Fibroblast of skin of left quadriceps (primary cell): Measurements from ENCODE around the gene SFXN3.
A peak's percentile ranks its signal among the peaks of the same experiment; 100 is the strongest.

Experiments
- DNase-seq, 2 experiments: peaks; one replicate each; pipeline ENCODE4 v3.0.0-alpha.2; 2013; ENCODE audit warnings: low read depth in 2 of 2

Gene SFXN3

GRCh38 chr10:101056365-101057151 is 25.5 kb downstream of the SFXN3 start:
- DNase-seq = no peak

GRCh38 chr10:101060036-101060950 is 29.3 kb downstream of the SFXN3 start:
- DNase-seq = peak; percentile 92 to 94

DNA sequence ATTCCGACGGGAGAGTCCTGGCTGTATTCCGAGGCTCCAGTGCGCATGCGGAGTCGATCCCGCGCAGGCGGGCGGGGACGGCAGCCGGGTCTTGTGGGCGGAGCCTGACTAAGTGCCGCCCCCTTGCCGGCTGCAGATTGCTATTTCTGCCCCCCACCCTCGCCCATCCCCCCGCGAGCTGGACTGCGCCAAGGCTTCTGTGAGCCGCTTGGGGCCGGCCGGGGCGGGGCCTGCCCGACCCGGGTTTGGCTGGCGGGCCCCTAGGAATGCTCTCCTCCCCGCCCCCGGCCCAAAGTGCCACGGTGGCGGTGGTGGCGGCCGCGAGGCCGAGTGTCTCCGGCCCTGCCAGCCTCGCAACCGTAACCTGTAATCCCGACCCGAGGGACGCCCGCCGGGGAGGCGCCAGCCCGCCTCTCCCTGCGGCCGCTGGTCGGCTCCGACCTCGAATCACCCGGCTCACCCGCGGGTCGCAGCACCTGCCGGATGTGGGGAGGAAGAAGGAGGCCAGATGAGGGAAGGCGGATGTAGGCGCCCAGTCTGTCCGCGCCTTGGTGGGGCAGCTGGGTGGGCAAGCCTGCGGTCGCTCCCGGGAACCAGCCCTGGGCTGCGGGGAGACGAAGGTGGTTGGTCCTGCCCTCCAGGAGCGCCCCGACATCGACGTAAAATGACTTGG is 30.1 kb downstream of the SFXN3 start:
- peak; percentile 85 to 87 for DNase-seq

GRCh38 chr10:101061624-101062231 is 30.7 kb downstream of the SFXN3 start, which contains the start of gene KAZALD1:
KAZALD1 (plus strand) TSS chr10:101061989; CDS start chr10:101062593, 604 bp downstream.
- DNase-seq = peak; percentile 60 to 68

DNA sequence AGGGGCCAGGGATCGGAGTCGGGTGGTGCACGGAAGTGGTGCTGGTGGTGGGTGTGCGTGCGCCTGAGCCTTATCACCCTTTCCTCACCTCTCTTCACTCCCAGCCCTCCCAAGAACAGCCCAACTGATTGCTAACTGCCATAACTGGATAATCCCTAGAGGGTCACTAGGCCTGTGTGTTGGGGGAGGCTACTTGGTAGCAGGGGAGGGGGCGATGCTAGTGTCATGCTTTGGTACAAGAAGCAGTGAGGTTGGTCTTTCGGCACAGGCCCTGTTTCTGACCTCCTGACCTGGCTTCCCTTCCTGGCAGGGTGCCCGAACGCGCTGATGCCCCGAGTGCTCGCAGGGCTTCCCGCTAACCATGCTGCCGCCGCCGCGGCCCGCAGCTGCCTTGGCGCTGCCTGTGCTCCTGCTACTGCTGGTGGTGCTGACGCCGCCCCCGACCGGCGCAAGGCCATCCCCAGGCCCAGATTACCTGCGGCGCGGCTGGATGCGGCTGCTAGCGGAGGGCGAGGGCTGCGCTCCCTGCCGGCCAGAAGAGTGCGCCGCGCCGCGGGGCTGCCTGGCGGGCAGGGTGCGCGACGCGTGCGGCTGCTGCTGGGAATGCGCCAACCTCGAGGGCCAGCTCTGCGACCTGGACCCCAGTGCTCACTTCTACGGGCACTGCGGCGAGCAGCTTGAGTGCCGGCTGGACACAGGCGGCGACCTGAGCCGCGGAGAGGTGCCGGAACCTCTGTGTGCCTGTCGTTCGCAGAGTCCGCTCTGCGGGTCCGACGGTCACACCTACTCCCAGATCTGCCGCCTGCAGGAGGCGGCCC is 31.4 kb downstream of the SFXN3 start:
- no peak for DNase-seq

DNA sequence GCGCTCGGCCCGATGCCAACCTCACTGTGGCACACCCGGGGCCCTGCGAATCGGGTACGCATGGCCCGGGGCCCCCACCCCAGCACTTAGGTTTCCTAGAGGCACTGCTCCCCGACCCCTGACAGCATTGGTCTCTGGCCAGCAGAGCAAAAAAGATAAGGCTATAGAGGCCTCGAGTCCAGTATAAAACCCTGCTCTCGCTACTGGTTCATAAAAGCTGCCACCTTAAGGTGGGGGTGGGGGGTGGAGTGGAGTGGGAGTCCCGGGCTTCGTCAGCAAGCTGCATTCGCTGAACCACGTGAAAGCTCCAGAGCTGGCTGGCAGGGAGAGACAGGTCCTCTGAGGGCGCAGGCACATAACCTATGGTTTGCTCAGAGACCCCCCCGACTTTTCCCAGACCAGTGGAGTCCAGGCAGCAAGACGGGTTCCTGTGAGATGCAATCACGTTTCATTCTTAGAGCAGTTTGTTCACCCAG is 32.1 kb downstream of the SFXN3 start:
- no peak for DNase-seq

DNA sequence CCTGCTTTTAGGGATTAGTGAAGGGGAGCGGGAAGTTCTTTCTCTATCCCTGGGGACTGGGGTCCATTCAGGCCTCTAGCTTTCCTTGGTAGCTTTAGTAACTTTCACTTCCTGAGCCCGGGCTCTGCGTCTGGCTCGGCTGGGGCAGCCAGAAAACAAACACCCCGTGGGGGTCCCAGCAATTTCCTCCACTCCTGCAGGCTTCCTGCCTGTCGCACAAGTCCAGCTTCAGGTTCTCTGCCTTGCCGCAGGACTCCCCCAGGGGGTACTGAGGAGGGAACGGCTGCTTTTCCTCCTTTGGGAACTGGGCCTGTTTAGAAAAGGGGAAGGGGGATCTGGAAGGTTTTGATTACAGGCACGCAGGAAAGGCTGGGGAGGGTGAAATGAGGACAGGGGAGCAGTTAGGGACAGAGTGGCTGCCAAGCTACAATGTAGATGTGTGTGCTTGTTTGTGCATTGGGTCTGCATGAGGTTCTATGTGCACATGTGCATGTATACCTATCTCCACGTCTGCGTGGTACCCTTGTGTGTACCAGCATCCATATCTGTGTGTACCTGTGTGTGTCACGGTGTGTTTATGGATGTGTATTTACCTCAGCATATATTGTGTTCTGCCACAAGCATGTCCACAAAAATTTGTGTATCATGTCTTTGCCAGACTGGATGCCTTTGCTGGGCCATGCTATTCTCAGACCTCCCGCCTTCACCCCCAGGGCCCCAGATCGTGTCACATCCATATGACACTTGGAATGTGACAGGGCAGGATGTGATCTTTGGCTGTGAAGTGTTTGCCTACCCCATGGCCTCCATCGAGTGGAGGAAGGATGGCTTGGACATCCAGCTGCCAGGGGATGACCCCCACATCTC is 32.7 kb downstream of the SFXN3 start:
- DNase-seq = no peak

- no peak for DNase-seq
These were observed 33.5 kb downstream of the SFXN3 start for GRCh38 chr10:101064415-101065030.

- no peak for DNase-seq
These were observed 34.6 kb downstream of the SFXN3 start for GRCh38 chr10:101065481-101066145.

DNA sequence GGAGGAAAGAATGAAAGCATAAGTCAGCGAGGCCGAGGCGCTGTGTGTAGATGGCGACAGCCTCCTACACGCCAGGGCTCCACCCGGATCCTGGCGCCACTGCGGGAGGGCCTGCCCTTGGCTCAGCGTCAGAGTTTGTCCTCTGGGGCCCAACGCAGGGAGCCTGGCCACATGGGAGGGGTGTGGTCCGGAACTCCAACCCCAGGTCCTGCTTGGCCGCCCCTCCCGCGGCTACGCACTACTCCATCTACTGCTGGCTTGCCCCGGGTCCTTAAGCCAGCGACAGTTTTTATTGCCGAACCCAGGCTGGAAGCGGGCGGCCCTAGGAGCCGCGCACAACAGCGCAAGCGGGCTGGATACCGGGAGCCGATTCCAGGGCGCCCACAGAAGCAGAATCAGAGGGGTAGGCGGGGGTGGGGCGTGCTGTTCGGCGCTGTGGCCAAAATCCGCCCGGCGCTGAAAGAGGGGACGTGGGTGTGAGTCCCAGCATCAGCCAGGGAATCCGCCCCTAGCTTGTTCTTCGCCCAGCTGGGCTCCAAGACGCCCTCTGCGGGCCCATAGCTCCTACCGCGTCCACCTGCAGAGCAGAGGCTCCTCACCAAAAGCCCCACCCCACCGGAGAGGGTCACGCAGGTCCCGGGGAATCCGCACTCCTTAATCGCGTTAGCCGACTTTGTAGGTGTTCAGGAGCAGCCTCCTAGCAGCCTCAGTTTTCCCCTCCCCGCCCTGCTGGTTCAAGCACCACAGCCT is 35.3 kb downstream of the SFXN3 start:
- DNase-seq = no peak

- DNase-seq = no peak
These were observed 35.9 kb downstream of the SFXN3 start for GRCh38 chr10:101066896-101067355.

DNA sequence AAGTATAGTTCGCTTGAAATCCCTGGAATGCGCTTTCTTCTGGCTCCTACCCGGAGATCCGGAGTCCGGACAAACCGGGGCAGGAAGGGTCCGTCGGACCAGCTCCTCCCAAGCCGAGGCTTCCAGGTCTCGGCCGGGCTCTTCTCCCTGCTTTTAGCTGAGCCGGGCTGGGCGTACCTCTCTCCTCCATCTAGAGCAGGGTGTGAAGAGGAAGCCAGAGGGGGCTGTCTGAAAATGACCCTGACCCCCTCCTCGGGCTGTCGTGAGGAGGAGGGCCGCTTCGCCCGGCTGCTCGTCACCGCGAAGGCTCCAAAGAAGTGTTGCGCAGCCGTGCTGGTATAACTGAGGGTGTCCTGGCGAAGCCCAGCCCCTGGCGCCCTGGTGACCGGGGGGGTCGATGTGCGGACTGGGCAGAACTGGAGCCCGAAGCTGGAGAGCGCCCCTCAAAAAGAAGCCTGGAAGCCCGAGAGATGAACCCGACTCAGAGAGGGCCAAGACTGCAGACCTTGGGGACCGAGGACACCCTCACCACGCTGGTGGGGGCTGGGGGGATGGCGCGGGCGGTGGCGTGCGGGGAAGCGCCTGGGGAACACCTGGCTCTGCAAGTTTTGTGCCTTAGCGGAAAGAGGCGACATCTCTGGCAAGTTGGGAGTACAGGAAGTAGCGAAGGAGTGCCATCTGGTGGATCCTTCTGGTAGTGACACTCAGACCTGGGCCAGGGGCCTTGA is 36.5 kb downstream of the SFXN3 start:
- DNase-seq = no peak

- no peak for DNase-seq
These were observed 38.4 kb downstream of the SFXN3 start for GRCh38 chr10:101069441-101069840.

GRCh38 chr10:101070098-101070497 is 39.1 kb downstream of the SFXN3 start:
- DNase-seq = no peak

- DNase-seq = no peak
These were observed 40.3 kb downstream of the SFXN3 start for GRCh38 chr10:101071267-101071884.

GRCh38 chr10:101071885-101072433 is 40.9 kb downstream of the SFXN3 start:
- DNase-seq = no peak
